ENCODE measurements around the gene PIEZO1. TPM values are rescaled to one million over a fixed set of nuclear protein-coding genes. Genes with fewer than 3 reads are reported as not detected.

Gene PIEZO1
- total and polyA plus RNA-seq, 9 of the 15 experiments (the other 6 are each of a cell fraction or from before 2014, with no cell fraction given) = 3.6 to 432 (median 131) TPM

- TF ChIP-seq MLLT1 (IDR thresholded peaks at IDR 0.05) = no peak
- TF ChIP-seq PML (IDR thresholded peaks at IDR 0.05; ENCODE audit: low read length) = no peak
- TF ChIP-seq PTBP1 (IDR thresholded peaks at IDR 0.05; ENCODE audit: low read depth, low read length) = no peak
- no peak for TF ChIP-seq E2F1 (CRISPR knock-in tag; IDR thresholded peaks at IDR 0.05)
- no peak for TF ChIP-seq YBX1 (IDR thresholded peaks at IDR 0.05)
- no peak for TF ChIP-seq SMAD2 (IDR thresholded peaks at IDR 0.05; ENCODE audit: low read depth, low read length)
- TF ChIP-seq ZBTB17 (CRISPR knock-in tag; IDR thresholded peaks at IDR 0.05) = no peak
- no peak for TF ChIP-seq ZNF830 (CRISPR knock-in tag; IDR thresholded peaks at IDR 0.05)
- TF ChIP-seq TCF7 (IDR thresholded peaks at IDR 0.05; ENCODE audit: borderline replicate concordance) = no peak
- TF ChIP-seq SNAPC5 (CRISPR knock-in tag; IDR thresholded peaks at IDR 0.05) = no peak
- no peak for TF ChIP-seq NFIX (CRISPR knock-in tag; IDR thresholded peaks at IDR 0.05; ENCODE audit: low read depth)
- TF ChIP-seq WHSC1 (IDR thresholded peaks at IDR 0.05; ENCODE audit: low read length) = no peak
- no peak for TF ChIP-seq ZNF24 (IDR thresholded peaks at IDR 0.05)
- no peak for TF ChIP-seq TCF7L2 (IDR thresholded peaks at IDR 0.05; ENCODE audit: low read depth, low read length)
- no peak for TF ChIP-seq ZNF253 (CRISPR knock-in tag; conservative IDR thresholded peaks at IDR 0.05)
- TF ChIP-seq ZNF444 (CRISPR knock-in tag; IDR thresholded peaks at IDR 0.05) = no peak
- no peak for TF ChIP-seq ADNP (tag; IDR thresholded peaks at IDR 0.05)
- TF ChIP-seq CBFA2T2 (conservative IDR thresholded peaks at IDR 0.05) = no peak
- TF ChIP-seq RBM14 (IDR thresholded peaks at IDR 0.05; ENCODE audit: borderline replicate concordance, insufficient read depth, low read depth, low read length) = no peak
- TF ChIP-seq JUND (IDR thresholded peaks at IDR 0.05; ENCODE audit: borderline replicate concordance, low read depth, low read length) = peak; percentile 72
- TF ChIP-seq JUND (tag; IDR thresholded peaks at IDR 0.05; ENCODE audit: borderline replicate concordance, low read depth, low read length) = peak; percentile 50; the same call in 1 of the 3 replicates
- TF ChIP-seq JUNB (CRISPR knock-in tag; conservative IDR thresholded peaks at IDR 0.05) = no peak
- TF ChIP-seq ZKSCAN3 (CRISPR knock-in tag; IDR thresholded peaks at IDR 0.05) = no peak
- no peak for TF ChIP-seq ETS2 (tag; IDR thresholded peaks at IDR 0.05; ENCODE audit: borderline replicate concordance, poor library complexity, severe bottlenecking)
- TF ChIP-seq ZNF699 (CRISPR knock-in tag; IDR thresholded peaks at IDR 0.05; ENCODE audit: insufficient replicate concordance) = no peak
- TF ChIP-seq FOSL1 (tag; conservative IDR thresholded peaks at IDR 0.05) = peak; percentile 74; the same call in 1 of the 2 replicates
- TF ChIP-seq ZKSCAN1 (IDR thresholded peaks at IDR 0.05; ENCODE audit: low read depth, low read length) = no peak
These were observed 2.3 kb downstream of the PIEZO1 start (continued) for GRCh38 chr16:88782454-88783390.
